MM.1S (cell line): Measurements from ENCODE around the gene SHC3.

Experiments used
- DNase-seq: peaks from one replicate; pipeline ENCODE4 v3.0.0-alpha.2; 2015
- H2AFZ ChIP-seq: fragments of 300-600 bp; sonication (generic); 2 replicates; pipeline ENCODE4 v1.6.0; 2016; ENCODE audit warnings: antibody characterized with exemption, low read length
- H3F3A ChIP-seq: fragments of 300-600 bp; sonication (generic); 2 replicates; pipeline ENCODE4 v1.6.1; 2016; ENCODE audit warnings: mild to moderate bottlenecking, antibody characterized with exemption, low read length, moderate library complexity, mixed read lengths; ENCODE audit not compliant: insufficient read depth
- H3K27ac ChIP-seq: fragments of 300-600 bp; sonication (generic); 2 replicates; pipeline ENCODE4 v1.5.1; 2016; ENCODE audit warnings: mild to moderate bottlenecking, low read length
- H3K27me3 ChIP-seq: fragments of 300-600 bp; sonication (generic); replicated peaks from 2 replicates; pipeline ENCODE4 v1.6.0; 2016; ENCODE audit warnings: low read length; ENCODE audit not compliant: insufficient read depth
- H3K36me3 ChIP-seq: fragments of 300-600 bp; sonication (generic); replicated peaks from 2 replicates; pipeline ENCODE4 v1.6.1; 2016; ENCODE audit warnings: mild to moderate bottlenecking, low read length, mixed read lengths; ENCODE audit not compliant: insufficient read depth
- H3K4me1 ChIP-seq: fragments of 300-600 bp; sonication (generic); 2 replicates; pipeline ENCODE4 v1.6.1; 2016; ENCODE audit warnings: low read length, mixed read lengths
- H3K4me2 ChIP-seq: fragments of 300-600 bp; sonication (generic); 2 replicates; pipeline ENCODE4 v1.6.0; 2016; ENCODE audit warnings: low read depth, low read length
- H3K4me3 ChIP-seq: fragments of 300-600 bp; sonication (generic); 2 replicates; pipeline ENCODE4 v1.5.1; 2016; ENCODE audit warnings: low read length, mixed read lengths
- H3K79me2 ChIP-seq: fragments of 300-600 bp; sonication (generic); 2 replicates; pipeline ENCODE4 v1.6.1; 2016; ENCODE audit warnings: mixed run types, low read length, mixed read lengths
- H3K9ac ChIP-seq: fragments of 300-600 bp; sonication (generic); 2 replicates; pipeline ENCODE4 v1.6.1; 2016; ENCODE audit warnings: low read length, mixed read lengths
- H3K9me2 ChIP-seq: fragments of 300-600 bp; sonication (generic); replicated peaks from 2 replicates; pipeline ENCODE4 v1.6.1; 2016; ENCODE audit warnings: mild to moderate bottlenecking, low read length, mixed read lengths; ENCODE audit not compliant: insufficient read depth
- H3K9me3 ChIP-seq: fragments of 300-600 bp; sonication (generic); replicated peaks from 2 replicates; pipeline ENCODE4 v1.6.1; 2016; ENCODE audit warnings: mild to moderate bottlenecking, low read length, mixed read lengths; ENCODE audit not compliant: insufficient read depth
- H4K20me1 ChIP-seq: fragments of 300-600 bp; sonication (generic); 2 replicates; pipeline ENCODE4 v1.6.1; 2016; ENCODE audit warnings: mild to moderate bottlenecking, low read length, moderate library complexity, mixed read lengths; ENCODE audit not compliant: insufficient read depth
- CTCF ChIP-seq: fragments of 300-600 bp; sonication (generic); IDR thresholded peaks from 2 replicates; pipeline ENCODE4 v1.5.1; 2016; ENCODE audit warnings: antibody characterized with exemption, low read length, mixed read lengths
- EZH2 ChIP-seq: fragments of 300-600 bp; sonication (generic); optimal IDR thresholded peaks from 2 replicates; pipeline ENCODE3; 2017; ENCODE audit warnings: low read depth, mild to moderate bottlenecking, antibody characterized with exemption, low read length, mixed read lengths
- EZH2phosphoT487 ChIP-seq: fragments of 300-600 bp; sonication (generic); IDR thresholded peaks from 2 replicates; pipeline ENCODE4 v1.6.1; 2018; ENCODE audit warnings: antibody characterized with exemption, low read length

SHC3 gene

GRCh38 chr9:88979021-88979420, 199.6 kb downstream of the SHC3 start:
- TF ChIP-seq CTCF (no peak), EZH2phosphoT487 (no peak), EZH2 (no peak)
- Histone ChIP-seq H3K79me2 (no peaks in the 10 kb centered on the region), H3K4me1 (no peaks in the 10 kb centered on the region), H3K9ac (no peak overlapping the region), H2AFZ (no peak overlapping the region), H3K27ac (no peak overlapping the region), H3K4me3 (no peak overlapping the region), H3K9me3 (no peaks in the 10 kb centered on the region), H4K20me1 (no peaks in the 10 kb centered on the region), H3K36me3 (no peaks in the 10 kb centered on the region), H3K27me3 (no peaks in the 10 kb centered on the region), H3K9me2 (no peaks in the 10 kb centered on the region), H3K4me2 (no peak overlapping the region), H3F3A (no peaks in the 10 kb centered on the region)
- no peak for DNase-seq

GRCh38 chr9:88978034-88978433, 200.6 kb downstream of the SHC3 start:
- Histone ChIP-seq H3K4me2 (no peak overlapping the region), H3F3A (no peaks in the 10 kb centered on the region), H3K27ac (no peak overlapping the region), H3K4me3 (no peak overlapping the region), H3K4me1 (no peaks in the 10 kb centered on the region), H3K9me3 (no peaks in the 10 kb centered on the region), H3K79me2 (no peaks in the 10 kb centered on the region), H3K9me2 (no peaks in the 10 kb centered on the region), H4K20me1 (no peaks in the 10 kb centered on the region), H3K27me3 (no peaks in the 10 kb centered on the region), H3K36me3 (no peaks in the 10 kb centered on the region), H2AFZ (no peak overlapping the region), H3K9ac (no peak overlapping the region)
- DNase-seq: no peak
- TF ChIP-seq CTCF: no peak
- no peak for TF ChIP-seq EZH2phosphoT487
- TF ChIP-seq EZH2: no peak

- Histone ChIP-seq H4K20me1 (no peaks in the 10 kb centered on the region), H2AFZ (no peak overlapping the region), H3F3A (no peaks in the 10 kb centered on the region), H3K36me3 (no peaks in the 10 kb centered on the region), H3K27ac (no peak overlapping the region), H3K79me2 (no peaks in the 10 kb centered on the region), H3K9me2 (no peaks in the 10 kb centered on the region), H3K4me1 (no peaks in the 10 kb centered on the region), H3K9me3 (no peaks in the 10 kb centered on the region), H3K4me2 (no peak overlapping the region), H3K4me3 (no peak overlapping the region), H3K27me3 (no peaks in the 10 kb centered on the region), H3K9ac (no peak overlapping the region)
- no peak for DNase-seq
- TF ChIP-seq CTCF: no peak
Measured at GRCh38 chr9:88976890-88977257, 201.7 kb downstream of the SHC3 start.
